NOMO-1 treated with dmso at 0.1 percent for 144 hours (cell line): ENCODE data around the gene ABCC2.
"Not testable (repeated sequence)": the region's sequence is repeated elsewhere in the genome, so short reads cannot be mapped to it uniquely, and the experiment has no call there.

Experiments used
- DNase-seq: peaks from one replicate; lab custom pipeline; 2025; ENCODE audit not compliant: unreplicated experiment; lab: John Stamatoyannopoulos, UW

The ABCC2 gene

GRCh38 chr10:99851825-99852224 lies 69.4 kb downstream of the ABCC2 start:
- DNase-seq, result no peak

- no peak for DNase-seq
Measured at GRCh38 chr10:99852481-99853213, 70.2 kb downstream of the ABCC2 start.

- no peak for DNase-seq
Measured at GRCh38 chr10:99853655-99854054, 71.2 kb downstream of the ABCC2 start.

- peak; percentile 27 for DNase-seq
Measured at GRCh38 chr10:99854860-99855259, 72.4 kb downstream of the ABCC2 start.

- DNase-seq, result no peak
Measured at GRCh38 chr10:99855479-99856071, 73.1 kb downstream of the ABCC2 start.

GRCh38 chr10:99858849-99859248 lies 76.4 kb downstream of the ABCC2 start:
- DNase-seq, result no peak

GRCh38 chr10:99859585-99859984 lies 77.1 kb downstream of the ABCC2 start:
- DNase-seq, result no peak

GRCh38 chr10:99860466-99860865 lies 78.0 kb downstream of the ABCC2 start:
- DNase-seq, result no peak

GRCh38 chr10:99863535-99864240 lies 81.2 kb downstream of the ABCC2 start:
- DNase-seq, result not testable (repeated sequence)

- DNase-seq, result not testable (repeated sequence)
Measured at GRCh38 chr10:99867250-99867649, 84.8 kb downstream of the ABCC2 start.

GRCh38 chr10:99869581-99870122 lies 87.2 kb downstream of the ABCC2 start:
- no peak for DNase-seq

GRCh38 chr10:99870123-99870730 lies 87.8 kb downstream of the ABCC2 start:
- DNase-seq, result no peak

- no peak for DNase-seq
Measured at GRCh38 chr10:99872367-99873162, 90.1 kb downstream of the ABCC2 start.

- DNase-seq, result no peak
Measured at GRCh38 chr10:99873846-99874245, 91.4 kb downstream of the ABCC2 start.

GRCh38 chr10:99874341-99875085 lies 92.1 kb downstream of the ABCC2 start:
- DNase-seq, result no peak

GRCh38 chr10:99875473-99875872 lies 93.0 kb downstream of the ABCC2 start:
- DNase-seq, result no peak

- DNase-seq, result no peak
Measured at GRCh38 chr10:99880080-99880835, 97.8 kb downstream of the ABCC2 start.

- DNase-seq, result no peak
Measured at GRCh38 chr10:99881371-99881770, 98.9 kb downstream of the ABCC2 start.

- no peak for DNase-seq
Measured at GRCh38 chr10:99883523-99883922, 101.1 kb downstream of the ABCC2 start.
